ENCODE data around the gene ORM2.

The ORM2 gene

DNA sequence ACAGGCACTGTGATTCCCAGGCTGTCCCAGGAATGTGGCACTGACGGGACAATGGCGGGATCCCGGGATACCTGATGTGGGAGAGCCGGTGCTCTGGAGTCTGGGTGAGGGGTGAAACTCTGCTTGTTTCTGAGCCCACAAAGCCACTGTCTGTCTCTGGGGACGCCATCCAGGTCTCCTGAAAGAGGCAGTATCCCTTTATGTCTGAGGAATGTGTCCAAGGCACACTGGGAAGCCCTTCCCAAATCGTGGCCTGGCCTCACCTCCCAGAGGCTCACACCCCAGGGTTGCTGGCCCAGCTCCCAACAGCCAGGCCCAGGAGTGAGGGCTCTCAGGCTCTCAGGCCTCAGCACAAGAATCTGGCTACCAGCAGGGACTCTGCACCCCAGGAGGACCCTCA lies 27.1 kb downstream of the ORM2 start:
- no peaks in the 10 kb centered on the region for H3K9me3 Mint-ChIP-seq
- no peak overlapping the region for H3K27ac Mint-ChIP-seq
- no peaks in the 10 kb centered on the region for H3K27me3 Mint-ChIP-seq (ENCODE audit: low read depth, poor library complexity)

DNA sequence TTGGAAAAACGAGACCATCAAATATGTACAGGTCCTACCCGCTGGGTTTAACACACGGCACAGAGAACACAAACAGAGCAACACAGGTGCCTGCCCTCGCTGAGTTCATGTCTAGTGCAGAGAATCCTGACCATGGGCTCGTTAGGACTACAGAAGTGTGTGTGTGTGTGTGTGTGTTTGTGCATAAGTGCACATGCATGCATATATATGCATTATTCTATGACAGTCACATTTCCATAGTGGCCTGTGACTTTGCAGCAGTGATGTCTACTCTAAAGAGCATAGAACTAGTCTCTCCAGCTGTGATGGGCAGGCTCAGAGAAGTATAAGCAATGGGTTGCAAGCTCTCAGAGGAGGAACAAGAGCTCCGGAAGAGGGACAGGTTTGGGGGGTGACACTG lies 27.7 kb downstream of the ORM2 start:
- H3K4me3 Mint-ChIP-seq, result no peak overlapping the region
- no peak for DNase-seq
- no peak overlapping the region for H3K27ac Mint-ChIP-seq
- no peaks in the 10 kb centered on the region for H3K9me3 Mint-ChIP-seq
- TF ChIP-seq, protein P1, sequence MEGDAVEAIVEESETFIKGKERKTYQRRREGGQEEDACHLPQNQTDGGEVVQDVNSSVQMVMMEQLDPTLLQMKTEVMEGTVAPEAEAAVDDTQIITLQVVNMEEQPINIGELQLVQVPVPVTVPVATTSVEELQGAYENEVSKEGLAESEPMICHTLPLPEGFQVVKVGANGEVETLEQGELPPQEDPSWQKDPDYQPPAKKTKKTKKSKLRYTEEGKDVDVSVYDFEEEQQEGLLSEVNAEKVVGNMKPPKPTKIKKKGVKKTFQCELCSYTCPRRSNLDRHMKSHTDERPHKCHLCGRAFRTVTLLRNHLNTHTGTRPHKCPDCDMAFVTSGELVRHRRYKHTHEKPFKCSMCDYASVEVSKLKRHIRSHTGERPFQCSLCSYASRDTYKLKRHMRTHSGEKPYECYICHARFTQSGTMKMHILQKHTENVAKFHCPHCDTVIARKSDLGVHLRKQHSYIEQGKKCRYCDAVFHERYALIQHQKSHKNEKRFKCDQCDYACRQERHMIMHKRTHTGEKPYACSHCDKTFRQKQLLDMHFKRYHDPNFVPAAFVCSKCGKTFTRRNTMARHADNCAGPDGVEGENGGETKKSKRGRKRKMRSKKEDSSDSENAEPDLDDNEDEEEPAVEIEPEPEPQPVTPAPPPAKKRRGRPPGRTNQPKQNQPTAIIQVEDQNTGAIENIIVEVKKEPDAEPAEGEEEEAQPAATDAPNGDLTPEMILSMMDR (IDR thresholded peaks at IDR 0.05), result no peak
- no peaks in the 10 kb centered on the region for H3K27me3 Mint-ChIP-seq (ENCODE audit: low read depth, poor library complexity)
- no peaks in the 10 kb centered on the region for H3K4me1 Mint-ChIP-seq
- H3K36me3 Mint-ChIP-seq (ENCODE audit: low read depth), result peaks cover 30% of the 10 kb centered on the region

More for the DNA sequence above, 27.1 kb downstream of the ORM2 start:
- DNase-seq, result no peak
- Mint-ChIP-seq H3K4me1 (no peaks in the 10 kb centered on the region), H3K4me3 (no peak overlapping the region), H3K36me3 (ENCODE audit: low read depth) (peaks cover 34% of the 10 kb centered on the region)
- TF ChIP-seq, protein P1 (IDR thresholded peaks at IDR 0.05), result no peak

GRCh38 chr9:114357911-114358328 lies 28.3 kb downstream of the ORM2 start:
- H3K9me3 Mint-ChIP-seq, result no peaks in the 10 kb centered on the region

GRCh38 chr9:114359801-114360200 lies 30.1 kb downstream of the ORM2 start:
- no peak overlapping the region for H3K27ac Mint-ChIP-seq
- peaks cover 4% of the 10 kb centered on the region for H3K4me1 Mint-ChIP-seq
- peaks cover 41% of the 10 kb centered on the region for H3K36me3 Mint-ChIP-seq (ENCODE audit: low read depth)
- H3K9me3 Mint-ChIP-seq, result no peaks in the 10 kb centered on the region
- no peaks in the 10 kb centered on the region for H3K27me3 Mint-ChIP-seq (ENCODE audit: low read depth, poor library complexity)
- TF ChIP-seq, protein P1 (IDR thresholded peaks at IDR 0.05), result no peak
- H3K4me3 Mint-ChIP-seq, result no peak overlapping the region
- no peak for DNase-seq

More at GRCh38 chr9:114357911-114358328, 28.3 kb downstream of the ORM2 start:
- DNase-seq, result no peak
- Mint-ChIP-seq H3K4me3 (no peak overlapping the region), H3K36me3 (ENCODE audit: low read depth) (peaks cover 30% of the 10 kb centered on the region), H3K4me1 (no peaks in the 10 kb centered on the region), H3K27ac (no peak overlapping the region), H3K27me3 (ENCODE audit: low read depth, poor library complexity) (no peaks in the 10 kb centered on the region)
- TF ChIP-seq, protein P1 (IDR thresholded peaks at IDR 0.05), result no peak

DNA sequence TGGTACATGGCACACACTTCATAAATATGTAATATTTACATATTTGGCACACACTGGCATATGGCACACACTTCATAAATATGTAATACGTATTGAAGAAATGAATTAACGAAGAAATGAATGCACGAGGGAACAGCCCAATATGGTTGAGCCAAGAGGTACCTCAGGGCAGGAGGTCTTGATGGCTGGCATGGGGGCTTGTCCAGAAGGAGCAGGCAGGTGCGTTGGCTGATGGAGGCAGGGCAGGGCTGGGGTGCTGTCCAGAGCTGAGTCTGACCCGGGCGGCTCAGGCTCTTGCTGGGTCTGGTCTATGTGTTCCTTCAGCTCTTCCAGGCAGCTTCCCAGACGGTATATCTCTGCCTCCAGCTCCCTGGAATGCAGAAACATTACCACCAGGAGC lies 31.9 kb downstream of the ORM2 start:
- no peak for DNase-seq

DNA sequence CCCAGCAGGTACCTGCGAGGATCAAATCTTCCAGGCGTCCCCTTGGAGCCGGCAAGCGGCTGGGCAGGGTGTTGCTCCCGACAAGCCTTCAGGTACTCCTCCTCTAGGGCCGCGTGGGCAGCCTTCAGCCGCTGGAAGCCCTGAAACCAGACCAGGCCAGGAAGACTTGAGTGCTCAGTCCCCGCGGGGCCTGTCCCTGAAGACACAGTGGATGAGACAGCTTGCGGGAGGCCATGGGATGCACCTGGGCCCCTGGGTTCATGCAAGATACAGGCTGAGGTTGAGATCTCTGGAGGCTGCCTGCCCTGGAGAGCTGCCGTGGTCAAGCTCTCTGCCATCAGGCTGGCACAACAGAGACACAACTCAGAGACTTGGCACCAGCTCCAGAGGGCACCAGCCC lies 32.7 kb downstream of the ORM2 start:
- H3K36me3 Mint-ChIP-seq (ENCODE audit: low read depth), result peaks cover 40% of the 10 kb centered on the region
- TF ChIP-seq, protein P1 (IDR thresholded peaks at IDR 0.05), result no peak
- H3K4me3 Mint-ChIP-seq, result no peak overlapping the region
- DNase-seq, result no peak
- H3K9me3 Mint-ChIP-seq, result no peaks in the 10 kb centered on the region
- no peak overlapping the region for H3K27ac Mint-ChIP-seq
- H3K4me1 Mint-ChIP-seq, result peaks cover 4% of the 10 kb centered on the region
- no peaks in the 10 kb centered on the region for H3K27me3 Mint-ChIP-seq (ENCODE audit: low read depth, poor library complexity)

More for the DNA sequence above, 31.9 kb downstream of the ORM2 start:
- no peak overlapping the region for H3K4me3 Mint-ChIP-seq
- no peak overlapping the region for H3K27ac Mint-ChIP-seq
- H3K27me3 Mint-ChIP-seq (ENCODE audit: low read depth, poor library complexity), result no peaks in the 10 kb centered on the region
- peaks cover 43% of the 10 kb centered on the region for H3K36me3 Mint-ChIP-seq (ENCODE audit: low read depth)
- TF ChIP-seq, protein P1 (IDR thresholded peaks at IDR 0.05), result no peak
- H3K4me1 Mint-ChIP-seq, result peaks cover 4% of the 10 kb centered on the region
- H3K9me3 Mint-ChIP-seq, result no peaks in the 10 kb centered on the region
